Measurements from ENCODE around the gene RNF148.

- no peak for TF ChIP-seq CTCF (IDR thresholded peaks at IDR 0.05)
- no peak for TF ChIP-seq POLR2AphosphoS5 (IDR thresholded peaks at IDR 0.05)
Observed at GRCh38 chr7:122677149-122677548, 25.6 kb downstream of the RNF148 start.
